ENCODE data around the gene SMG9. TPM values are rescaled to one million over a fixed set of nuclear protein-coding genes. Genes with fewer than 3 reads are reported as not detected.

Gene SMG9
- total RNA-seq, 2 experiments from 2014 or later: 103 to 111 TPM

GRCh38 chr19:43729919-43730318 is 24.8 kb downstream of the SMG9 start:
- H3K27me3 Mint-ChIP-seq (ENCODE audit: low read depth): no peaks in the 10 kb centered on the region
- no peak overlapping the region for H3K4me3 Mint-ChIP-seq
- intact Hi-C loops (cut with micrococcal nuclease): no loop called here
- peaks cover 34% of the 10 kb centered on the region for H3K36me3 Mint-ChIP-seq (ENCODE audit: low read depth)
- DNase-seq: no peak
- no peak overlapping the region for H3K27ac Mint-ChIP-seq
- CTCF ChIA-PET: interaction anchor here (1.2 kb wide), 1 partner anchor 62 kb away, joined by 3 read pairs; no protein-coding TSS in a partner anchor
- H3K9me3 Mint-ChIP-seq: no peaks in the 10 kb centered on the region
- H3K4me1 Mint-ChIP-seq (ENCODE audit: low read depth): no peaks in the 10 kb centered on the region

- H3K36me3 Mint-ChIP-seq (ENCODE audit: low read depth): peaks cover 23% of the 10 kb centered on the region
- no peaks in the 10 kb centered on the region for H3K9me3 Mint-ChIP-seq
- H3K27me3 Mint-ChIP-seq (ENCODE audit: low read depth): no peaks in the 10 kb centered on the region
- CTCF ChIA-PET: no interaction called here
- DNase-seq: no peak
- no peaks in the 10 kb centered on the region for H3K4me1 Mint-ChIP-seq (ENCODE audit: low read depth)
- no peak overlapping the region for H3K4me3 Mint-ChIP-seq
- intact Hi-C loops (cut with micrococcal nuclease): no loop called here
- H3K27ac Mint-ChIP-seq: no peak overlapping the region
Measured at GRCh38 chr19:43727593-43727853, 27.2 kb downstream of the SMG9 start.

GRCh38 chr19:43726736-43727592 is 27.8 kb downstream of the SMG9 start:
- intact Hi-C loops (cut with micrococcal nuclease): no loop called here
- Mint-ChIP-seq H3K36me3 (ENCODE audit: low read depth) (peaks cover 18% of the 10 kb centered on the region), H3K4me3 (no peak overlapping the region), H3K27me3 (ENCODE audit: low read depth) (no peaks in the 10 kb centered on the region), H3K9me3 (no peaks in the 10 kb centered on the region), H3K4me1 (ENCODE audit: low read depth) (no peaks in the 10 kb centered on the region), H3K27ac (no peak overlapping the region)
- CTCF ChIA-PET: interaction anchor here (0.6 to 0.7 kb wide), 2 partner anchors 15 to 208 kb away, joined by 3 read pairs; no protein-coding TSS in a partner anchor
- DNase-seq: no peak

- intact Hi-C loops (cut with micrococcal nuclease): no loop called here
- H3K27ac Mint-ChIP-seq: no peak overlapping the region
- H3K9me3 Mint-ChIP-seq: no peaks in the 10 kb centered on the region
- CTCF ChIA-PET: interaction anchor here (0.6 to 2.4 kb wide), 3 partner anchors 43 to 278 kb away, joined by 3 to 11 read pairs (median 4); no protein-coding TSS in a partner anchor
- DNase-seq: no peak
- no peaks in the 10 kb centered on the region for H3K4me1 Mint-ChIP-seq (ENCODE audit: low read depth)
- H3K27me3 Mint-ChIP-seq (ENCODE audit: low read depth): no peaks in the 10 kb centered on the region
- H3K36me3 Mint-ChIP-seq (ENCODE audit: low read depth): peaks cover 15% of the 10 kb centered on the region
- no peak overlapping the region for H3K4me3 Mint-ChIP-seq
Measured at GRCh38 chr19:43725468-43725867, 29.3 kb downstream of the SMG9 start.

GRCh38 chr19:43724896-43725295 is 29.9 kb downstream of the SMG9 start:
- CTCF ChIA-PET: interaction anchor here (1.3 to 2.4 kb wide), 3 partner anchors 11 to 56 kb away, joined by 4 to 11 read pairs (median 6); no protein-coding TSS in a partner anchor

GRCh38 chr19:43723588-43723987 is 31.2 kb downstream of the SMG9 start:
- no peak overlapping the region for H3K27ac Mint-ChIP-seq
- DNase-seq: no peak
- intact Hi-C loops (cut with micrococcal nuclease): loop anchor here (5.0 kb wide), 1 partner anchor 56 kb away; no protein-coding TSS in a partner anchor
- H3K27me3 Mint-ChIP-seq (ENCODE audit: low read depth): no peaks in the 10 kb centered on the region
- no peaks in the 10 kb centered on the region for H3K4me1 Mint-ChIP-seq (ENCODE audit: low read depth)
- CTCF ChIA-PET: interaction anchor here (1.6 to 2.4 kb wide), 2 partner anchors 12 to 55 kb away, joined by 6 to 11 read pairs; no protein-coding TSS in a partner anchor
- no peaks in the 10 kb centered on the region for H3K9me3 Mint-ChIP-seq
- H3K4me3 Mint-ChIP-seq: no peak overlapping the region
- H3K36me3 Mint-ChIP-seq (ENCODE audit: low read depth): peaks cover 4% of the 10 kb centered on the region

More at GRCh38 chr19:43724896-43725295, 29.9 kb downstream of the SMG9 start:
- intact Hi-C loops (cut with micrococcal nuclease): loop anchor here (5.0 kb wide), 1 partner anchor 58 kb away; no protein-coding TSS in a partner anchor
- Mint-ChIP-seq H3K27me3 (ENCODE audit: low read depth) (no peaks in the 10 kb centered on the region), H3K9me3 (no peaks in the 10 kb centered on the region), H3K36me3 (ENCODE audit: low read depth) (peaks cover 12% of the 10 kb centered on the region), H3K4me1 (ENCODE audit: low read depth) (no peaks in the 10 kb centered on the region), H3K4me3 (no peak overlapping the region), H3K27ac (no peak overlapping the region)
- no peak for DNase-seq

GRCh38 chr19:43721469-43722048 is 33.2 kb downstream of the SMG9 start:
- H3K4me1 Mint-ChIP-seq (ENCODE audit: low read depth): no peaks in the 10 kb centered on the region
- intact Hi-C loops (cut with micrococcal nuclease): loop anchor here (5.0 kb wide), 1 partner anchor 54 kb away; no protein-coding TSS in a partner anchor
- no peak overlapping the region for H3K27ac Mint-ChIP-seq

GRCh38 chr19:43720936-43721335 is 33.8 kb downstream of the SMG9 start:
- Mint-ChIP-seq H3K4me1 (ENCODE audit: low read depth) (no peaks in the 10 kb centered on the region), H3K27me3 (ENCODE audit: low read depth) (no peaks in the 10 kb centered on the region), H3K27ac (no peak overlapping the region), H3K9me3 (no peaks in the 10 kb centered on the region), H3K36me3 (ENCODE audit: low read depth) (no peaks in the 10 kb centered on the region), H3K4me3 (no peak overlapping the region)
- DNase-seq: no peak
- intact Hi-C loops (cut with micrococcal nuclease): loop anchor here (5.0 kb wide), 1 partner anchor 54 kb away; no protein-coding TSS in a partner anchor
- CTCF ChIA-PET: interaction anchor here (0.9 kb wide), 2 partner anchors 24 to 89 kb away, joined by 4 to 14 read pairs; no protein-coding TSS in a partner anchor

More at GRCh38 chr19:43721469-43722048, 33.2 kb downstream of the SMG9 start:
- Mint-ChIP-seq H3K36me3 (ENCODE audit: low read depth) (no peaks in the 10 kb centered on the region), H3K9me3 (no peaks in the 10 kb centered on the region), H3K4me3 (no peak overlapping the region), H3K27me3 (ENCODE audit: low read depth) (no peaks in the 10 kb centered on the region)
- no peak for DNase-seq
- CTCF ChIA-PET: interaction anchor here (0.8 to 1.1 kb wide), 4 partner anchors 23 to 185 kb away, joined by 3 to 14 read pairs (median 4); partner anchors contain the start of gene PLAUR

GRCh38 chr19:43719918-43720317 is 34.8 kb downstream of the SMG9 start:
- CTCF ChIA-PET: no interaction called here

GRCh38 chr19:43719378-43719868 is 35.3 kb downstream of the SMG9 start:
- H3K4me1 Mint-ChIP-seq (ENCODE audit: low read depth): no peaks in the 10 kb centered on the region
- DNase-seq: no peak
- no peaks in the 10 kb centered on the region for H3K9me3 Mint-ChIP-seq
- no peak overlapping the region for H3K27ac Mint-ChIP-seq
- no peak overlapping the region for H3K4me3 Mint-ChIP-seq
- CTCF ChIA-PET: no interaction called here
- intact Hi-C loops (cut with micrococcal nuclease): no loop called here
- H3K27me3 Mint-ChIP-seq (ENCODE audit: low read depth): no peaks in the 10 kb centered on the region
- no peaks in the 10 kb centered on the region for H3K36me3 Mint-ChIP-seq (ENCODE audit: low read depth)

More at GRCh38 chr19:43719918-43720317, 34.8 kb downstream of the SMG9 start:
- DNase-seq: no peak
- Mint-ChIP-seq H3K9me3 (no peaks in the 10 kb centered on the region), H3K36me3 (ENCODE audit: low read depth) (no peaks in the 10 kb centered on the region), H3K4me3 (no peak overlapping the region), H3K27ac (no peak overlapping the region), H3K27me3 (ENCODE audit: low read depth) (no peaks in the 10 kb centered on the region), H3K4me1 (ENCODE audit: low read depth) (no peaks in the 10 kb centered on the region)
- intact Hi-C loops (cut with micrococcal nuclease): loop anchor here (5.0 kb wide), 1 partner anchor 53 kb away; no protein-coding TSS in a partner anchor

- no peaks in the 10 kb centered on the region for H3K27me3 Mint-ChIP-seq (ENCODE audit: low read depth)
- H3K4me3 Mint-ChIP-seq: no peak overlapping the region
- intact Hi-C loops (cut with micrococcal nuclease): no loop called here
- no peak for DNase-seq
- H3K4me1 Mint-ChIP-seq (ENCODE audit: low read depth): no peaks in the 10 kb centered on the region
- no peaks in the 10 kb centered on the region for H3K36me3 Mint-ChIP-seq (ENCODE audit: low read depth)
- H3K9me3 Mint-ChIP-seq: no peaks in the 10 kb centered on the region
- CTCF ChIA-PET: no interaction called here
- H3K27ac Mint-ChIP-seq: no peak overlapping the region
Measured at GRCh38 chr19:43718627-43719377, 36.0 kb downstream of the SMG9 start.

GRCh38 chr19:43715776-43716175 is 39.0 kb downstream of the SMG9 start, which contains the start of gene IRGC:
Gene IRGC (plus strand): TSS chr19:43716076. CDS start chr19:43718559, 2,483 bp downstream.
- H3K27ac Mint-ChIP-seq: no peak within 1 kb of the TSS
- H3K9me3 Mint-ChIP-seq: no peaks in the 10 kb centered on the region
- H3K4me3 Mint-ChIP-seq: no peak within 1 kb of the TSS
- CTCF ChIA-PET: no interaction called here
- H3K27me3 Mint-ChIP-seq (ENCODE audit: low read depth): peaks cover 10% of the 10 kb centered on the region
- intact Hi-C loops (cut with micrococcal nuclease): no loop called here
- H3K36me3 Mint-ChIP-seq (ENCODE audit: low read depth): no peaks in the 10 kb centered on the region
- DNase-seq: no peak
- H3K4me1 Mint-ChIP-seq (ENCODE audit: low read depth): peaks cover 7% of the 10 kb centered on the region
